Peyer's patch (tissue), 4 donors: ENCODE measurements around the gene RAB40C. TPM values are rescaled to one million over a fixed set of nuclear protein-coding genes. Genes with fewer than 3 reads are reported as not detected.

Experiments used
- DNase-seq, 3 donors: peaks; one replicate each; pipeline ENCODE4 v3.0.0-alpha.2; 2017 to 2019
- H3K27ac ChIP-seq, 4 donors: fragments of 200-600 bp; sonication (generic); one replicate each; pipeline ENCODE4 v1.5.1; 2016 to 2019
- H3K27me3 ChIP-seq, 2 donors: fragments of 200-600 bp; sonication (generic); one replicate each; pipeline ENCODE4 v1.5.1; 2019
- H3K36me3 ChIP-seq, 3 donors: fragments of 200-600 bp; sonication (generic); one replicate each; pipeline ENCODE4 v1.5.1; 2016 to 2019
- H3K4me1 ChIP-seq, 4 donors: fragments of 200-600 bp; sonication (generic); one replicate each; pipeline ENCODE4 v1.5.1; 2016 to 2019
- H3K4me3 ChIP-seq, 4 donors: fragments of 200-600 bp; sonication (generic); 1 replicate in 3 of 4; 2 replicates in 1 of 4; pipeline ENCODE4 v1.5.1; 2016 to 2019; ENCODE audit warnings: mild to moderate bottlenecking in 1 of 4
- H3K9me3 ChIP-seq, 4 donors: fragments of 200-600 bp; sonication (generic); one replicate each; pipeline ENCODE4 v1.5.1; 2016 to 2019; ENCODE audit warnings: mild to moderate bottlenecking in 1 of 4
- CTCF ChIP-seq, 6 experiments: fragments of 450-650 bp in 4 of 6; fragments of 200-600 bp in 2 of 6; sonication (generic) in 1 of 6; IDR thresholded peaks; one replicate each; pipeline ENCODE4 v1.5.1; 2017 to 2019; ENCODE audit warnings: antibody characterized with exemption in 6 of 6, mild to moderate bottlenecking in 3 of 6, moderate library complexity in 1 of 6
- POLR2A ChIP-seq, 2 donors: fragments of 450-650 bp; IDR thresholded peaks; one replicate each; pipeline ENCODE4 v1.5.1; 2017; ENCODE audit warnings: antibody characterized with exemption in 2 of 2, mild to moderate bottlenecking in 2 of 2, moderate library complexity in 2 of 2
- total RNA-seq, 4 donors: library from RNA; depleted of rRNA; stranded (reverse); fragments of >200 nt; gene quantifications; one replicate each; pipeline ENCODE4 v1.1.0, GENCODE V29; 2016

RAB40C gene
- total RNA-seq, 4 donors from 2014 or later: 27.2 to 83.6 (median 62.7) TPM

GRCh38 chr16:580141-580945, 9.5 kb upstream of the RAB40C start:
- no peaks in the 10 kb centered on the region for H3K36me3 ChIP-seq
- H3K27ac ChIP-seq: no peak overlapping the region
- H3K4me3 ChIP-seq: no peak overlapping the region
- no peaks in the 10 kb centered on the region for H3K27me3 ChIP-seq
- TF ChIP-seq CTCF (IDR thresholded peaks at IDR 0.05): no peak
- TF ChIP-seq POLR2A (IDR thresholded peaks at IDR 0.05): no peak
- DNase-seq: no peak
- H3K9me3 ChIP-seq: no peaks in the 10 kb centered on the region
- peaks cover 0 to 6% (median 0%) of the 10 kb centered on the region in 4 donors for H3K4me1 ChIP-seq

DNA sequence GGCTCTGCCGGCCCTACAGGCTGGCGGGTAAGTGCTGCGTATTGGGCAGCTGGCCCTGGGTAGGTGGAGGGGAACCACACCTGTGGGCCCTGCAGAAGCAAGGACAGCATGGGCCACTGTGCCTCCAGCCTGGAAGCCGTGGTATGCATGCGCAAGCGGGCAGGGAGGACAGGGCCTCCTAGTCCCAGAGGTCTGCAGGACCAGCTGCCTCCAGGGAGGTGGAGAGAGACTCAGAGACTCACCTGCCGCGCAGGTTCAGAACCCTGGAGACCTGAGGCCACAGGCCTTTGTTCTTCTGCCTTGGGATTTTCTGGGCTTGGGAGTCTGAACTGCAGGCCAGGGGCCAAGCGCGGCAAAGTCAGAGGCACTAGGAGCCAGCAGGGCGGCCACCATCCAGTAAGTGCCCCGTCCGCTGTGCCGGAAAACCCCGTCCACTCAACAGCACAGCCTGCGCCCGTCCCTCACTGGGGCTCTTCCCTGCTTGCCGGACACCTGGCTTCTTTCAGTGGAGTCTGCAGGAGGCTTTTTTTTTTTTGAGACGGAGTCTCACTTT, 8.8 kb upstream of the RAB40C start:
- no peak for TF ChIP-seq POLR2A (IDR thresholded peaks at IDR 0.05)
- TF ChIP-seq CTCF (IDR thresholded peaks at IDR 0.05): no peak
- DNase-seq: no peak
- Histone ChIP-seq H3K9me3 (no peaks in the 10 kb centered on the region), H3K36me3 (no peaks in the 10 kb centered on the region), H3K4me1 (peaks cover 0 to 6% (median 0%) of the 10 kb centered on the region in 4 donors), H3K27me3 (no peaks in the 10 kb centered on the region), H3K27ac (no peak overlapping the region), H3K4me3 (no peak overlapping the region)

DNA sequence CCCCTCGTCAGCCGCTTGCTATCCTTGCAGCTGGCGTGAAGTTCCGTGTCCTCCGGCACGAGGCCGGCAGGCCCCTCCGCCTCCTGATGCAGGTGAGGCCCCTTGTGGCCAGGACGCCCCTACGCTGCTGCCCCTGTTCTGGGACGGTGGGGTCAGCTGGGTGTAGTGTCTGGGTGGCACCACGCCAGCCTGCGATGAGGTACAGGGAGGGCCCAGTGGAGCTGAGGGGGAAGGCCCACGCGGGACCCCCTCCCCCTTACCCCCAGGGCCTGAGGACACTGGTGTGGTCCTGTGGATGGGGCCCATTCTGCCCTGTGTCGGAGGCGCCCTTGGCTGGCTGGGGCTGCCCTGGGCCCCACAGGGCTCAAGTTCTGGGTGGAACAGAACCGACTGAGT, 7.7 kb upstream of the RAB40C start:
- H3K27ac ChIP-seq: no peak overlapping the region

DNA sequence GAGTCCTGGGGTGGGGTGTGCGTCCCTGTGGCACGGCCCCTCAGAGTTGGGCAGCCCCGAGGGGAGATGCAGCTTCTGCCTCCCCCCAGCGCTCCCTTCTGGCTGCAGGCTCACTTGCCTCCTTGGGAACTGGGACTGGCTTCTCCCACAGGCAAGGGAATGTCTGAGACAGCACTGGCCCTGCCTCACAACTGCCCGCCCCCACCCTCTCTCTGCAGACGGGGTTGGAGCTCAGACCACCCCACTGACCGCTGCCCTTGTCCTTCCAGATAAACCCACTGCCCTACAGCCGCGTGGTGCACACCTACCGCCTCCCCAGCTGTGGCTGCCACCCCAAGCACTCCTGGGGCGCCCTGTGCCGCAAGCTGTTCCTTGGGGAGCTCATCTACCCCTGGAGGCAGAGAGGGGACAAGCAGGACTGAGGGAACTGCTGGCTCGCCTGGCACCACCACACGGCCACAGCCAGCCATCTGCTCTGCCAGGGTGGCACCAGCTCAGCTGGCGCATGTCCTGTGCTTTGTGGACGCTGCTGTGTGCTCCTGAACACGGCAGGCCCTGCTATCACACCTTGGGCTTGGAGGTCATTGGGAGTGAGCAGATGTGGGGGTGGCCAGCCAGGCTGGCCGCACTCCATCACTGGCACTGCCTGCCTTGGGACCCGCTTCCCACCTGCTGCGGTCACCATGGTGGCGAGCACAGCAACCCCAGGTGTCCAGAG, 7.1 kb upstream of the RAB40C start:
- Histone ChIP-seq H3K36me3 (no peaks in the 10 kb centered on the region), H3K4me3 (no peak overlapping the region), H3K27me3 (no peaks in the 10 kb centered on the region), H3K9me3 (no peaks in the 10 kb centered on the region), H3K4me1 (peaks cover 0 to 13% (median 1%) of the 10 kb centered on the region in 4 donors), H3K27ac (no peak overlapping the region)
- TF ChIP-seq POLR2A (IDR thresholded peaks at IDR 0.05) (no peak), CTCF (IDR thresholded peaks at IDR 0.05) (no peak)
- no peak for DNase-seq

More for the DNA sequence above, 7.7 kb upstream of the RAB40C start:
- Histone ChIP-seq H3K9me3 (no peaks in the 10 kb centered on the region), H3K4me1 (peaks cover 0 to 7% (median 0%) of the 10 kb centered on the region in 4 donors), H3K36me3 (no peaks in the 10 kb centered on the region), H3K27me3 (no peaks in the 10 kb centered on the region), H3K4me3 (no peak overlapping the region)
- TF ChIP-seq POLR2A (IDR thresholded peaks at IDR 0.05) (no peak), CTCF (IDR thresholded peaks at IDR 0.05) (no peak)
- no peak for DNase-seq

GRCh38 chr16:583470-583814, 6.4 kb upstream of the RAB40C start:
- Histone ChIP-seq H3K4me1 (peaks cover 0 to 17% (median 8%) of the 10 kb centered on the region in 4 donors), H3K4me3 (no peak overlapping the region), H3K27ac (no peak overlapping the region)

More at GRCh38 chr16:583470-583814, 6.4 kb upstream of the RAB40C start:
- H3K36me3 ChIP-seq: no peaks in the 10 kb centered on the region
- TF ChIP-seq CTCF (IDR thresholded peaks at IDR 0.05) (no peak), POLR2A (IDR thresholded peaks at IDR 0.05) (no peak)
- no peaks in the 10 kb centered on the region for H3K9me3 ChIP-seq
- no peak for DNase-seq
- H3K27me3 ChIP-seq: no peaks in the 10 kb centered on the region
